Common myeloid progenitor, CD34-positive (primary cell): Measurements from ENCODE around the gene ZP1.
A peak's percentile ranks its signal among the peaks of the same experiment; 100 is the strongest.

Source experiments
- CTCF ChIA-PET: fragments of 350-600 bp; sonication (Branson Sonifier 250); formaldehyde crosslinking; loops from one replicate; lab custom pipeline; 2021; ENCODE audit warnings: antibody characterized with exemption; lab: Charles Lee
- POLR2A ChIA-PET: fragments of 350-600 bp; sonication (Branson Sonifier 250); formaldehyde crosslinking; loops from one replicate; lab custom pipeline; 2021; ENCODE audit warnings: antibody characterized with exemption; lab: Charles Lee
- DNase-seq, 3 donors: peaks; one replicate each; pipeline versions ENCODE4 v3.0.0 to v3.0.0-alpha.2; 2013
- H3K27ac ChIP-seq, 2 experiments: 1 replicate in 1 of 2; 2 replicates in 1 of 2; pipeline ENCODE4 v1.7.0; 2013; ENCODE audit warnings: inconsistent platforms in 2 of 2, low read length in 2 of 2, mild to moderate bottlenecking in 2 of 2, low read depth in 1 of 2, moderate library complexity in 1 of 2; ENCODE audit not compliant: severe bottlenecking in 2 of 2, insufficient read depth in 1 of 2, poor library complexity in 1 of 2
- H3K27me3 ChIP-seq, 5 experiments: replicated peaks in 2 of 5; 1 replicate in 3 of 5; 2 replicates in 2 of 5; pipeline versions ENCODE4 v1.6.1 to v1.7.0; 2013; ENCODE audit warnings: low read length in 4 of 5, mild to moderate bottlenecking in 2 of 5, moderate library complexity in 2 of 5, inconsistent platforms in 1 of 5; ENCODE audit not compliant: insufficient read depth in 5 of 5, control insufficient read depth in 4 of 5
- H3K36me3 ChIP-seq, 4 experiments: 1 replicate in 2 of 4; 2 replicates in 2 of 4; pipeline versions ENCODE4 v1.6.1 to v1.7.0; 2013; ENCODE audit warnings: low read length in 3 of 4, control low read depth in 1 of 4, mild to moderate bottlenecking in 1 of 4; ENCODE audit not compliant: control insufficient read depth in 4 of 4, insufficient read depth in 4 of 4
- H3K4me1 ChIP-seq, 4 experiments: 1 replicate in 3 of 4; 2 replicates in 1 of 4; pipeline versions ENCODE4 v1.6.1 to v1.7.1; 2013; ENCODE audit warnings: low read length in 3 of 4, mild to moderate bottlenecking in 3 of 4, control low read depth in 1 of 4, inconsistent platforms in 1 of 4, moderate library complexity in 1 of 4; ENCODE audit not compliant: control insufficient read depth in 4 of 4, insufficient read depth in 4 of 4; ENCODE audit errors: control extremely low read depth in 1 of 4
- H3K4me3 ChIP-seq, 7 experiments: 1 replicate in 4 of 7; 2 replicates in 3 of 7; pipeline versions ENCODE4 v1.5.1 to v1.7.0; 2013; ENCODE audit warnings: mild to moderate bottlenecking in 7 of 7, low read length in 6 of 7, moderate library complexity in 6 of 7, inconsistent platforms in 2 of 7, low read depth in 2 of 7, control low read depth in 1 of 7; ENCODE audit not compliant: insufficient read depth in 4 of 7, control insufficient read depth in 1 of 7; ENCODE audit errors: extremely low read depth in 1 of 7
- H3K9me3 ChIP-seq, 5 experiments: 1 replicate in 4 of 5; 2 replicates in 1 of 5; pipeline versions ENCODE4 v1.6.1 to v1.7.1; 2013; ENCODE audit warnings: low read length in 4 of 5, mild to moderate bottlenecking in 2 of 5, inconsistent platforms in 1 of 5, low read depth in 1 of 5, moderate library complexity in 1 of 5; ENCODE audit not compliant: control insufficient read depth in 4 of 5, insufficient read depth in 2 of 5; ENCODE audit errors: control extremely low read depth in 1 of 5
- WGBS: methylation state at CpG from one replicate; pipeline ENCODE4 v1.1.5; 2013; ENCODE audit not compliant: insufficient coverage; 5-methylcytosine and 5-hydroxymethylcytosine counted together

ZP1 gene

GRCh38 chr11:60914633-60915247 is 47.4 kb downstream of the ZP1 start:
- H3K27me3 ChIP-seq = no peaks in the 10 kb centered on the region
- ChIA-PET CTCF (interaction anchor here (0.8 to 2.3 kb wide), 9 partner anchors 8 to 215 kb away, joined by 3 to 13 read pairs (median 3); partner anchors contain the start of gene PRPF19), POLR2A (interaction anchor here (1.1 kb wide), 1 partner anchor 9 kb away, joined by 3 read pairs; the partner anchor contains the start of gene TMEM132A)
- under 1% methylated on average over 19 of the region's 31 CpGs for WGBS
- peak overlapping the region; percentile 50 to 98 (median 92) for H3K4me3 ChIP-seq
- no peaks in the 10 kb centered on the region for H3K9me3 ChIP-seq
- H3K27ac ChIP-seq = peak overlapping the region in 1 of 2 experiments; percentile 92
- DNase-seq = peak in 1 of 3 donors; percentile 44
- H3K36me3 ChIP-seq = peaks cover 2 to 13% (median 10%) of the 10 kb centered on the region in 4 experiments
- peaks cover 23 to 53% (median 46%) of the 10 kb centered on the region in 4 experiments for H3K4me1 ChIP-seq

- CTCF ChIA-PET = interaction anchor here (0.8 to 2.3 kb wide), 16 partner anchors 8 to 214 kb away, joined by 3 to 13 read pairs (median 4); partner anchors contain the start of gene PRPF19
- H3K27ac ChIP-seq = no peak overlapping the region
- peaks cover 5 to 19% (median 16%) of the 10 kb centered on the region in 4 experiments for H3K36me3 ChIP-seq
- H3K4me1 ChIP-seq = peaks cover 23 to 53% (median 46%) of the 10 kb centered on the region in 4 experiments
- peak overlapping the region in 6 of 7 experiments; percentile 80 to 98 (median 92) for H3K4me3 ChIP-seq
- 8% methylated on average over 14 of the region's 17 CpGs for whole genome bisulfite sequencing
- POLR2A ChIA-PET = interaction anchor here (1.1 kb wide), 1 partner anchor 9 kb away, joined by 3 read pairs; the partner anchor contains the start of gene TMEM132A
- H3K9me3 ChIP-seq = no peaks in the 10 kb centered on the region
- DNase-seq = peak; percentile 72 to 89 (median 85)
- no peaks in the 10 kb centered on the region for H3K27me3 ChIP-seq
Observed at GRCh38 chr11:60915248-60915914, 48.0 kb downstream of the ZP1 start.

GRCh38 chr11:60916669-60917206 is 49.4 kb downstream of the ZP1 start:
- Histone ChIP-seq H3K27ac (no peak overlapping the region), H3K27me3 (no peaks in the 10 kb centered on the region), H3K4me1 (peaks cover 23 to 48% (median 42%) of the 10 kb centered on the region in 4 experiments), H3K4me3 (no peak overlapping the region), H3K9me3 (no peaks in the 10 kb centered on the region), H3K36me3 (peaks cover 15 to 32% (median 29%) of the 10 kb centered on the region in 4 experiments)
- ChIA-PET POLR2A (no interaction called here), CTCF (interaction anchor here (1.1 to 1.7 kb wide), 3 partner anchors 11 to 149 kb away, joined by 3 to 11 read pairs (median 3); no protein-coding TSS in a partner anchor)
- 92% methylated on average over 3 of the region's 3 CpGs for WGBS
- DNase-seq = no peak

- H3K4me1 ChIP-seq = peaks cover 23 to 48% (median 42%) of the 10 kb centered on the region in 4 experiments
- no peak overlapping the region for H3K27ac ChIP-seq
- H3K4me3 ChIP-seq = no peak overlapping the region
- no peaks in the 10 kb centered on the region for H3K9me3 ChIP-seq
- no peak for DNase-seq
- WGBS = 100% methylated on average over 1 of the region's 1 CpG
- H3K27me3 ChIP-seq = peaks cover 0 to 3% (median 0%) of the 10 kb centered on the region in 5 experiments
- peaks cover 16 to 37% (median 35%) of the 10 kb centered on the region in 4 experiments for H3K36me3 ChIP-seq
- CTCF ChIA-PET = interaction anchor here (1.1 kb wide), 1 partner anchor 29 kb away, joined by 3 read pairs; no protein-coding TSS in a partner anchor
- POLR2A ChIA-PET = no interaction called here
Observed at GRCh38 chr11:60917267-60917666, 49.9 kb downstream of the ZP1 start.

- no peak overlapping the region for H3K27ac ChIP-seq
- ChIA-PET CTCF (interaction anchor here (1.0 to 4.2 kb wide), 6 partner anchors 10 to 211 kb away, joined by 3 to 12 read pairs (median 3); no protein-coding TSS in a partner anchor), POLR2A (no interaction called here)
- H3K4me3 ChIP-seq = no peak overlapping the region
- H3K36me3 ChIP-seq = peaks cover 18 to 48% (median 43%) of the 10 kb centered on the region in 4 experiments
- DNase-seq = no peak
- peaks cover 0 to 12% (median 2%) of the 10 kb centered on the region in 5 experiments for H3K27me3 ChIP-seq
- no peaks in the 10 kb centered on the region for H3K9me3 ChIP-seq
- 100% methylated on average over 4 of the region's 4 CpGs for WGBS
- peaks cover 18 to 45% (median 39%) of the 10 kb centered on the region in 4 experiments for H3K4me1 ChIP-seq
Observed at GRCh38 chr11:60918251-60918938, 51.1 kb downstream of the ZP1 start.

GRCh38 chr11:60918939-60919265 is 51.6 kb downstream of the ZP1 start:
- H3K36me3 ChIP-seq = peaks cover 18 to 50% (median 45%) of the 10 kb centered on the region in 4 experiments
- no peak overlapping the region for H3K4me3 ChIP-seq
- H3K27ac ChIP-seq = no peak overlapping the region
- ChIA-PET CTCF (interaction anchor here (0.9 to 4.2 kb wide), 7 partner anchors 10 to 210 kb away, joined by 3 to 12 read pairs (median 3); no protein-coding TSS in a partner anchor), POLR2A (no interaction called here)
- DNase-seq = peak in 1 of 3 donors; percentile 9
- peaks cover 14 to 43% (median 37%) of the 10 kb centered on the region in 4 experiments for H3K4me1 ChIP-seq
- 93% methylated on average over 2 of the region's 2 CpGs for WGBS
- H3K27me3 ChIP-seq = peaks cover 0 to 17% (median 4%) of the 10 kb centered on the region in 5 experiments
- H3K9me3 ChIP-seq = no peaks in the 10 kb centered on the region
